PC-9 (cell line): ENCODE data around the gene ZBTB1.

Experiments used
- EZH2 ChIP-seq: fragments of 200-600 bp; sonication (generic); IDR thresholded peaks from 2 replicates; pipeline ENCODE4 v1.8.0; 2017; ENCODE audit warnings: antibody characterized with exemption, low read depth
- TF ChIP-seq, protein P1 (sequence below): fragments of 200-600 bp; sonication (generic); conservative IDR thresholded peaks from 2 replicates; pipeline ENCODE4 v1.6.1; 2017; ENCODE audit warnings: mixed run types, antibody characterized with exemption, mild to moderate bottlenecking, moderate library complexity

DNA sequence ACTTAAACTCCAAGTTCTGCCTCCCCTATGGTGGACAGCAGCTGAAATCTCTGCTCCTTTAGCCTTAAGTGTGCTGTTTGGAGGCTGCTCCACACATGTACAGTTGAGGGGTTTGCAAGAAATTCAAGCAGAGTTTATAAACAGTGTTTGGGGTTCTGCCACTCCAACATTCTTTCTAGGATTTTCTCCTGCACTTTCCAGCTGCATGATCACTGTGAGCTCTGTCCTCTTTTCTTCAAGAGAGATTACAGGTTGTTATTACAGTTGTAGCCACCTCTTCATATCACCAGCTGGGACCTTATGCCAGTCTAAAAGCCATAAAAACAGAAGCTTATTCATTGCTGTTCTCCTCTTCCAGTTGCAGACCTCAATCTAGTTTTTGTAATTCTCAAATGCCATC, 9.3 kb upstream of the ZBTB1 start:
- TF ChIP-seq, protein P1, sequence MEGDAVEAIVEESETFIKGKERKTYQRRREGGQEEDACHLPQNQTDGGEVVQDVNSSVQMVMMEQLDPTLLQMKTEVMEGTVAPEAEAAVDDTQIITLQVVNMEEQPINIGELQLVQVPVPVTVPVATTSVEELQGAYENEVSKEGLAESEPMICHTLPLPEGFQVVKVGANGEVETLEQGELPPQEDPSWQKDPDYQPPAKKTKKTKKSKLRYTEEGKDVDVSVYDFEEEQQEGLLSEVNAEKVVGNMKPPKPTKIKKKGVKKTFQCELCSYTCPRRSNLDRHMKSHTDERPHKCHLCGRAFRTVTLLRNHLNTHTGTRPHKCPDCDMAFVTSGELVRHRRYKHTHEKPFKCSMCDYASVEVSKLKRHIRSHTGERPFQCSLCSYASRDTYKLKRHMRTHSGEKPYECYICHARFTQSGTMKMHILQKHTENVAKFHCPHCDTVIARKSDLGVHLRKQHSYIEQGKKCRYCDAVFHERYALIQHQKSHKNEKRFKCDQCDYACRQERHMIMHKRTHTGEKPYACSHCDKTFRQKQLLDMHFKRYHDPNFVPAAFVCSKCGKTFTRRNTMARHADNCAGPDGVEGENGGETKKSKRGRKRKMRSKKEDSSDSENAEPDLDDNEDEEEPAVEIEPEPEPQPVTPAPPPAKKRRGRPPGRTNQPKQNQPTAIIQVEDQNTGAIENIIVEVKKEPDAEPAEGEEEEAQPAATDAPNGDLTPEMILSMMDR, result no peak
- TF ChIP-seq EZH2, result no peak
